Peyer's patch (tissue), 4 donors: Measurements from ENCODE around the gene DLGAP4.

ENCODE experiments used
- CTCF ChIP-seq, 6 experiments: fragments of 450-650 bp in 4 of 6; fragments of 200-600 bp in 2 of 6; sonication (generic) in 1 of 6; IDR thresholded peaks; one replicate each; pipeline ENCODE4 v1.5.1; 2017 to 2019; ENCODE audit warnings: antibody characterized with exemption in 6 of 6, mild to moderate bottlenecking in 3 of 6, moderate library complexity in 1 of 6
- POLR2A ChIP-seq, 2 donors: fragments of 450-650 bp; IDR thresholded peaks; one replicate each; pipeline ENCODE4 v1.5.1; 2017; ENCODE audit warnings: antibody characterized with exemption in 2 of 2, mild to moderate bottlenecking in 2 of 2, moderate library complexity in 2 of 2

- no peak for TF ChIP-seq CTCF (IDR thresholded peaks at IDR 0.05)
- TF ChIP-seq POLR2A (IDR thresholded peaks at IDR 0.05), result no peak
These were observed 129.7 kb downstream of the DLGAP4 start for GRCh38 chr20:36435592-36436541.
